ENCODE data around the gene DPH3. TPM values are rescaled to one million over a fixed set of nuclear protein-coding genes. Genes with fewer than 3 reads are reported as not detected.

DPH3 gene
- total RNA-seq, 1 donor from 2014 or later = 21.3 TPM

GRCh38 chr3:16254916-16255315 is 9.8 kb downstream of the DPH3 start:
- DNase-seq = no peak

- DNase-seq = no peak
These were observed 11.1 kb downstream of the DPH3 start for GRCh38 chr3:16253601-16254000.

GRCh38 chr3:16252988-16253387 is 11.8 kb downstream of the DPH3 start:
- no peak for DNase-seq

GRCh38 chr3:16252243-16252978 is 12.3 kb downstream of the DPH3 start:
- peak; percentile 28 for DNase-seq

- peak; percentile 36 for DNase-seq
These were observed 13.2 kb downstream of the DPH3 start for GRCh38 chr3:16251316-16252085.

GRCh38 chr3:16249886-16250285 is 14.9 kb downstream of the DPH3 start:
- no peak for DNase-seq

- DNase-seq = peak; percentile 73
These were observed 15.4 kb downstream of the DPH3 start for GRCh38 chr3:16249336-16249735.

GRCh38 chr3:16248556-16248955 is 16.2 kb downstream of the DPH3 start:
- DNase-seq = no peak

GRCh38 chr3:16247282-16248061 is 17.3 kb downstream of the DPH3 start:
- DNase-seq = peak; percentile 91

- no peak for DNase-seq
These were observed 19.1 kb downstream of the DPH3 start for GRCh38 chr3:16245609-16246008.

- DNase-seq = peak; percentile 58
These were observed 20.8 kb downstream of the DPH3 start for GRCh38 chr3:16243706-16244490.

GRCh38 chr3:16242177-16242576 is 22.6 kb downstream of the DPH3 start:
- no peak for DNase-seq

GRCh38 chr3:16241225-16241624 is 23.5 kb downstream of the DPH3 start:
- DNase-seq = no peak

GRCh38 chr3:16240229-16241023 is 24.3 kb downstream of the DPH3 start:
- peak; percentile 13 for DNase-seq

- peak; percentile 15 for DNase-seq
These were observed 25.0 kb downstream of the DPH3 start for GRCh38 chr3:16239780-16240179.

- no peak for DNase-seq
These were observed 25.5 kb downstream of the DPH3 start for GRCh38 chr3:16239086-16239770.

- no peak for DNase-seq
These were observed 27.8 kb downstream of the DPH3 start for GRCh38 chr3:16236856-16237393.

- no peak for DNase-seq
These were observed 28.6 kb downstream of the DPH3 start for GRCh38 chr3:16236030-16236639.

GRCh38 chr3:16234281-16234680 is 30.5 kb downstream of the DPH3 start:
- no peak for DNase-seq

GRCh38 chr3:16233806-16234205 is 30.9 kb downstream of the DPH3 start:
- no peak for DNase-seq

Measured in dermis blood vessel endothelial cell (primary cell).